Epithelial cell of esophagus (primary cell): ENCODE data around the gene HOOK2.
A peak's percentile ranks its signal among the peaks of the same experiment; 100 is the strongest.

ENCODE experiments used
- DNase-seq: peaks from one replicate; pipeline ENCODE4 v3.0.0; 2010; ENCODE audit warnings: low read depth
- H3K4me3 ChIP-seq: 2 replicates; pipeline ENCODE4 v1.5.1; 2011; ENCODE audit warnings: mild to moderate bottlenecking, low read length, control low read depth
- TF ChIP-seq, protein P1 (sequence below): IDR thresholded peaks from 2 replicates; pipeline ENCODE4 v1.5.1; 2011; ENCODE audit warnings: low read depth, mild to moderate bottlenecking, low read length, control low read depth, inconsistent platforms; ENCODE audit not compliant: insufficient read depth; ENCODE audit errors: missing control alignments

Gene HOOK2

DNA sequence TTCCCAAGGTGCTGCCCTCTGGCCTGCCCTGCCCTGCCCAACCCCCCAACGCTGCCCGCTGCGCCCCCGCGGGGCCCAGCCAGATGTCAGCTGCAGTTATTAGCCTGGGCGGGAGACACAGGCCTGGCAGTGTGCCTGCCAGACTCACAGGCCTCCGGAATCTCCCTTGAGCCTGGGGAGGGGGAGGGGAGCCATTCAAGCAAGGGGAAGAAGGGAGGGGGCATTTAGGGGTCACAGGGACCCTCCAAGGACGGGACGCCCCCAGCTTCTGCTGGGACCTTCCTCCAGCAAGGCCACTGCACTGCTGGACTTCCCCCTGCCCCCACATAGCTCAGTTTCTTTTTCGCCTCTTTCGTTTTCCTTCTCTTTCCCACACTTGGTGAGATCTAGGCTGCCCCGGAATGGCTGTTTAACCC lies 13.3 kb upstream of the HOOK2 start:
- TF ChIP-seq, protein P1, sequence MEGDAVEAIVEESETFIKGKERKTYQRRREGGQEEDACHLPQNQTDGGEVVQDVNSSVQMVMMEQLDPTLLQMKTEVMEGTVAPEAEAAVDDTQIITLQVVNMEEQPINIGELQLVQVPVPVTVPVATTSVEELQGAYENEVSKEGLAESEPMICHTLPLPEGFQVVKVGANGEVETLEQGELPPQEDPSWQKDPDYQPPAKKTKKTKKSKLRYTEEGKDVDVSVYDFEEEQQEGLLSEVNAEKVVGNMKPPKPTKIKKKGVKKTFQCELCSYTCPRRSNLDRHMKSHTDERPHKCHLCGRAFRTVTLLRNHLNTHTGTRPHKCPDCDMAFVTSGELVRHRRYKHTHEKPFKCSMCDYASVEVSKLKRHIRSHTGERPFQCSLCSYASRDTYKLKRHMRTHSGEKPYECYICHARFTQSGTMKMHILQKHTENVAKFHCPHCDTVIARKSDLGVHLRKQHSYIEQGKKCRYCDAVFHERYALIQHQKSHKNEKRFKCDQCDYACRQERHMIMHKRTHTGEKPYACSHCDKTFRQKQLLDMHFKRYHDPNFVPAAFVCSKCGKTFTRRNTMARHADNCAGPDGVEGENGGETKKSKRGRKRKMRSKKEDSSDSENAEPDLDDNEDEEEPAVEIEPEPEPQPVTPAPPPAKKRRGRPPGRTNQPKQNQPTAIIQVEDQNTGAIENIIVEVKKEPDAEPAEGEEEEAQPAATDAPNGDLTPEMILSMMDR: no peak
- DNase-seq: peak; percentile 67

DNA sequence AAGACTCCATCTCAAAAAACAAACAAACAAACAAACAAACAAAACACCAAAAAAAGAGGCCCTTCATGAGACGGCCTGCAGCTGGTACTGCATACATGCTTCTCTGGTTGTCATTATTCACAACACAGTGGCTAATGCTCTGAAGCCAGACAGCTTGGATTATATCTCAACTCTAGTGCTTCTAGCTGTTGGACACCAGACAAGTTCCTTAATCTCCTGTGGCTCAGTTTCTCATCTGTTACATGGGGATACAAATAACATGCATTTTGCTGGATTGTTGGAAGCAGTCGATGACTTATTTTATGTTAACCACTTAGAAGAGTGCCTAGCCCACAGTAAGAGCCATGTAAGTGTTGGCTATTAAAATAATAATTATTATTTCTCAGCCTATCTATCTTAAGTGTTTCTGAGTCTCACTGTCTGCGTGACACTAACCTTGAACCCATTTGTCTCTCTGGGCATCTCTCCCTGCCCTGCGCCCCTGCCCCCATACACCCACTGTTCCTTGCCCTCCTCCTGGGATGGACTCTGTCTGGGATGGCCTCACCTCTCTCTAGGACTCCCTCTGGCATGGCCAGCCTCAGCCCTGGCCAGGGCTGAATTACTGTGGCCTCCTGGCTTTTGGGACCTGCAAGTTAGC lies 12.8 kb upstream of the HOOK2 start:
- TF ChIP-seq, protein P1: no peak
- H3K4me3 ChIP-seq: no peak overlapping the region
- DNase-seq: no peak

More for the DNA sequence above, 13.3 kb upstream of the HOOK2 start:
- H3K4me3 ChIP-seq: peak overlapping the region; percentile 27

DNA sequence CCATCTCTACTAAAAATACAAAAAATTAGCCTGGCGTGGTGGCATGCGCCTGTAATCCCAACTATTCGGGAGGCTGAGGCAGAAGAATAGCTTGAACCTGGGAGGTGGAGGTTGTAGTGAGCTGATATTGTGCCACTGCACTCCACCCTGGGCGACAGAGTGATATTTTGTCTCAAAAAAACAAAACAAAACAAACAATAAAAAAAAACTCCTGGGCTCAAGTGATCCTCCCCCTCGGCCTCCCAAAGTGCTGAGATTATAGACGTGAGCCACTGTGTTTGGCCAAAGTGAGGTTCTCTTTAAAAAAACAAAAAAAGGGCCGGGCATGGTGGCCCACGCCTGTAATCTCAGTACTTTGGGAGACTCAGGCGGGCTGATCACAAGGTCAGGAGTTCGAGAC lies 12.1 kb upstream of the HOOK2 start:
- DNase-seq: no peak
- TF ChIP-seq, protein P1: no peak
- H3K4me3 ChIP-seq: no peak overlapping the region

DNA sequence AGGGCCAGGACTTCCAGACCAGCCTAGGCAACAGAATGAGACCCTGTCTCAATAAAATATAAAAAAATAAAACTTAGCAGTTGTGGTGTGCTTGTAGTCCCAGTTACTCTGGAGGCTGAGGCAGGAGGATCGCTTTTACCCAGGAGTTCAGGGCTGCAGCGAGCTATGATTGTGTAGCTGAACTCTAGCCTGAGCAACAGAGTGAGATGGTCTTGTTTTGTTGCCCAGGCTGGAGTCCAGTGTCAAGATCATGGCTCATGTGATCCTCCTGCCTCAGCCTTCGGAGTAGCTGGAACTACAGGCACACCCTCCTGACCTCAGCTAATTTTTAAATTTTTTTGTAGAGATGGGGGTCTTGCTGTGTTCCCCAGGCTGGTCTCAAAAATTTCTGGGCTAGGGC lies 11.6 kb upstream of the HOOK2 start:
- no peak overlapping the region for H3K4me3 ChIP-seq
- TF ChIP-seq, protein P1: no peak
- DNase-seq: no peak

DNA sequence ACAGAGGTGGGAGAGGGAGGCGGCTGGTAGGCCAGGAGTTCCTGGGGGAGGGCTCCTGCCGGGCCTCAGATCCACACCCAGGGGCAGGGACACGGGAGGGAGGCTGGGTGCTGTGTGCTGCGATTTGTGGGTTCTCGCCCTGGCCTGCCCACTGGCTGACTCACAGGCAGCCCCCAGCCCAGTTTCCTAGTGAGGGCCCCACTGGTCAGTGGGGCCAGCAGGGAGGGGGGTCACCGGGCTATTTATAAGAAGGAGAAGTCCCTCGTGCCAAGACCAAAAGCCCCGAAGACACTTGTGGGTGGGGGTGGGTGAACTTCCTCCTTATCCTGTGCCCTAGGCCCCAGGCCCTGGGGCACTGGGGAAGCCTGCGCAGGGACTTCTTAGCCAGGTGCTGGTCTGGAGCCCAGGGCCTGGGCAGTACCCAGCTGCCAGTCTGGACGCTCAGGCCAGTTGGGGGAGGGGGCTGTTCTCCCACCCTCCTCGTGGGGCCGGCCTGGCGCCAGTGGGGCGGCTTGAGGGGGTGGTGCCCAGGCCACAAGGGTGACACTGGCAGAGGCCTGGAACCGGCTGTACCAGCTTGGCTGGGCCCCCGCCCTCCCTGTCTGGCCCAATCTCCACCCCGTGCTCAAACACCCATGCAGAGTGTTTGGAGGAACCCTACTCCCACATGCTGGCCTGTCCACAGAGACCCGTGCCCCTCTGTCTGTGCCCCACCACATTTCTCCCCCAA lies 11.0 kb upstream of the HOOK2 start:
- DNase-seq: peak; percentile 66
- TF ChIP-seq, protein P1: no peak
- H3K4me3 ChIP-seq: no peak overlapping the region

DNA sequence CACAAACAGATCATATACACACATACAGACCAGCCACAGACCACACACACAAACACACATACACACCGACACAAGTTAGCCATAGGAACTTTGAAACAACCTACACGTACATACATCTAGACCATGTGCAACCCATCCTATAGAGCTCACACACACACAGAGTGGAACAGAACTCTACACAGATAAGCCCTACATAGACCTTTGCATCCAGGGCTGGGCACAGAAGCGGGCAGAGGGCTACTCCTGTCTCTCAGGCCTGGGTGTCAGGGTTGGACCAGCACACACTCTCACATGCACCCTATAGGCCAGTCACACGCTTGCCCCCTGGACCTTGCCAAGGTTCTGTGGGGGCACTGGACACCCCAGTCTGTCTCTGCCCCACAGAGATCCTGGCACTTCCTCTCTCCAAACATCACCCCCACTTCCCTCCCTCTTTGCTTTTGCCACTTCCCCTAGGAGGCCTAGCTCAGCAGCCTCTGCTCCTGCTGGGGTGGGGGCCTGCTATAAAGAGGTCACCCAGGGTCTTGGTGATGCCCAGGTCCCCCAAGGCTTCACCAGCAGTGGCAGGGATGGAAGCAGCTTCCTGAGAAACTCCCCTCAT lies 10.2 kb upstream of the HOOK2 start:
- DNase-seq: no peak
- no peak overlapping the region for H3K4me3 ChIP-seq
- TF ChIP-seq, protein P1: no peak
